Gastrocnemius medialis (tissue), 4 donors: Measurements from ENCODE around the gene TTC39B. TPM values are rescaled to one million over a fixed set of nuclear protein-coding genes. Genes with fewer than 3 reads are reported as not detected.

Experiments
- ATAC-seq, 2 donors: fragments of 150-250 bp; one replicate each; pipeline ENCODE4 v1.9.1; 2016
- DNase-seq, 2 donors: peaks; one replicate each; pipeline ENCODE4 v3.0.0-alpha.2; 2019
- H3K27ac ChIP-seq, 4 donors: fragments of 200-600 bp; sonication (generic); 1 replicate in 1 of 4; 2 replicates in 3 of 4; pipeline ENCODE4 v1.5.1; 2016 to 2018; ENCODE audit warnings: mild to moderate bottlenecking in 2 of 4, moderate library complexity in 1 of 4
- H3K27me3 ChIP-seq, 3 donors: fragments of 200-600 bp; sonication (generic) in 2 of 3; 1 replicate in 1 of 3; 2 replicates in 2 of 3; pipeline versions ENCODE4 v1.5.1 to v1.6.0; 2016 to 2019; ENCODE audit warnings: mild to moderate bottlenecking in 1 of 3, moderate library complexity in 1 of 3
- H3K36me3 ChIP-seq, 2 donors: fragments of 200-600 bp; sonication (generic) in 1 of 2; one replicate each; pipeline ENCODE4 v1.5.1; 2017 to 2018
- H3K4me1 ChIP-seq, 2 donors: fragments of 200-600 bp; sonication (generic) in 1 of 2; one replicate each; pipeline ENCODE4 v1.5.1; 2016 to 2017; ENCODE audit warnings: mild to moderate bottlenecking in 2 of 2
- H3K4me3 ChIP-seq, 4 donors: fragments of 200-600 bp; sonication (generic) in 3 of 4; 1 replicate in 1 of 4; 2 replicates in 3 of 4; pipeline ENCODE4 v1.5.1; 2016 to 2019; ENCODE audit warnings: mild to moderate bottlenecking in 2 of 4
- H3K9me3 ChIP-seq, 3 donors: fragments of 200-600 bp; sonication (generic) in 2 of 3; 1 replicate in 1 of 3; 2 replicates in 2 of 3; pipeline ENCODE4 v1.5.1; 2016 to 2019
- POLR2A ChIP-seq, 2 donors: fragments of 450-650 bp; IDR thresholded peaks; one replicate each; pipeline ENCODE4 v1.6.1; 2017; ENCODE audit warnings: antibody characterized with exemption in 2 of 2, mild to moderate bottlenecking in 2 of 2, moderate library complexity in 2 of 2
- in situ Hi-C, 4 donors: fragments of 200-750 bp; cut with MboI; loops; one replicate each; pipeline versions ENCODE4 v1.15.0 to v1.8.0; 2017; ENCODE audit warnings: low sequenced_read_pairs in 4 of 4
- intact Hi-C: fragments of 100-400 bp; cut with DNase I; formaldehyde crosslinking; loops from one replicate; pipeline ENCODE4 v1.15.1; 2023; ENCODE audit warnings: low total_unique reads
- total RNA-seq, 4 donors: library from RNA; depleted of rRNA; stranded (reverse); fragments of >200 nt; gene quantifications; one replicate each; pipeline versions ENCODE4 v1.1.0 to v1.2.3, GENCODE V29; 2016
- TF ChIP-seq, protein P1 (sequence below), 5 experiments: fragments of 450-650 bp in 3 of 5; fragments of 200-600 bp in 2 of 5; sonication (generic) in 2 of 5; IDR thresholded peaks in 4 of 5; conservative IDR thresholded peaks in 1 of 5; 1 replicate in 4 of 5; 2 replicates in 1 of 5; pipeline ENCODE4 v1.5.1; 2016 to 2019; ENCODE audit warnings: antibody characterized with exemption in 5 of 5, mild to moderate bottlenecking in 3 of 5, moderate library complexity in 3 of 5

Gene TTC39B
- total RNA-seq, 4 donors from 2014 or later = 1.8 to 6.9 (median 3.8) TPM

DNA sequence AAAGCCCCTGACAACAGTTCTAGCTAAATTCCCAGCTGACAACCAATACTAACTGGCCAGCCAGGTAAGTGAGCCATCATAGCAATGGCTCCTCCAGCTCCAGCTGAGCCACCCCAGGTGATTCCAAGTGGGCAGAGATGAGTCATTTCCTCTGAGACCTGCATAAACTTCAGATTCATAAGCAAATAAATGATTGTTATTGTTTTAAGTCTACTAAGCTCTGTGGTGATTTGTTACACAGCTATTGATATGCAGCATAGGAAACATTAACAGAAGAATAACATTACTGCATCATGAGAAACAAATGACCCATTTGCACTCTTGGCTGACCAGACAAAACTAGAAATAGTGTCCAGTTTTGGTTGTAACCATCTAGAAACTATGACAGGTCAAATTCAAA lies 60.3 kb downstream of the TTC39B start:
- Histone ChIP-seq H3K9me3 (no peaks in the 10 kb centered on the region), H3K4me1 (peaks cover 0 to 6% of the 10 kb centered on the region in 2 donors), H3K27me3 (no peaks in the 10 kb centered on the region), H3K4me3 (no peak overlapping the region), H3K36me3 (no peaks in the 10 kb centered on the region), H3K27ac (no peak overlapping the region)
- TF ChIP-seq, protein P1, sequence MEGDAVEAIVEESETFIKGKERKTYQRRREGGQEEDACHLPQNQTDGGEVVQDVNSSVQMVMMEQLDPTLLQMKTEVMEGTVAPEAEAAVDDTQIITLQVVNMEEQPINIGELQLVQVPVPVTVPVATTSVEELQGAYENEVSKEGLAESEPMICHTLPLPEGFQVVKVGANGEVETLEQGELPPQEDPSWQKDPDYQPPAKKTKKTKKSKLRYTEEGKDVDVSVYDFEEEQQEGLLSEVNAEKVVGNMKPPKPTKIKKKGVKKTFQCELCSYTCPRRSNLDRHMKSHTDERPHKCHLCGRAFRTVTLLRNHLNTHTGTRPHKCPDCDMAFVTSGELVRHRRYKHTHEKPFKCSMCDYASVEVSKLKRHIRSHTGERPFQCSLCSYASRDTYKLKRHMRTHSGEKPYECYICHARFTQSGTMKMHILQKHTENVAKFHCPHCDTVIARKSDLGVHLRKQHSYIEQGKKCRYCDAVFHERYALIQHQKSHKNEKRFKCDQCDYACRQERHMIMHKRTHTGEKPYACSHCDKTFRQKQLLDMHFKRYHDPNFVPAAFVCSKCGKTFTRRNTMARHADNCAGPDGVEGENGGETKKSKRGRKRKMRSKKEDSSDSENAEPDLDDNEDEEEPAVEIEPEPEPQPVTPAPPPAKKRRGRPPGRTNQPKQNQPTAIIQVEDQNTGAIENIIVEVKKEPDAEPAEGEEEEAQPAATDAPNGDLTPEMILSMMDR (IDR thresholded peaks at IDR 0.05 in 4 of 5, conservative IDR thresholded peaks at IDR 0.05 in 1 of 5) = no peak
- no peak for TF ChIP-seq POLR2A (IDR thresholded peaks at IDR 0.05)
- ATAC-seq (no peak), DNase-seq (no peak)
- in situ Hi-C loops (no loop called here), intact Hi-C loops (no loop called here)

DNA sequence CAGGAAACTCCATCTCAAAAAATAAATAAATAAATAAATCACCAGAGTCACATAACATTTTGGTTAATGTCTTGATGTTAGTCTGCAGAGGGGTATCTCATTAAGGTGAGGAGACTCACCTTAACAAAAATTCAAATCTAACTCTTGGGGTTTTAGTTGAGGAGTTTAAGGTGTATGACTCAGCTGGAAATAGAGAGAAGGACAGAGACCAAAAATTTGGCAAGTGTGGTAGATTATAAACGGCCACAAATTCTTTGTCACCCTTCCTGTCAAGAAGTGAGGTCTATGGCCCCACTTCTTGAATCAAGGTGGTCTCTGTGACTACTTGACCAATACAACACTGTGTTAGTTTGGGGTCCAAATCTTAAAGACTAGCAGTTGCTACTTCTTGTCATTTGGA lies 60.8 kb downstream of the TTC39B start:
- DNase-seq (no peak), ATAC-seq (no peak)
- Histone ChIP-seq H3K4me1 (peaks cover 0 to 6% of the 10 kb centered on the region in 2 donors), H3K27ac (no peak overlapping the region), H3K27me3 (no peaks in the 10 kb centered on the region), H3K9me3 (no peaks in the 10 kb centered on the region), H3K36me3 (no peaks in the 10 kb centered on the region), H3K4me3 (no peak overlapping the region)
- TF ChIP-seq POLR2A (IDR thresholded peaks at IDR 0.05) = no peak
- TF ChIP-seq, protein P1 (IDR thresholded peaks at IDR 0.05 in 4 of 5, conservative IDR thresholded peaks at IDR 0.05 in 1 of 5) = no peak
- in situ Hi-C loops (no loop called here), intact Hi-C loops (no loop called here)

DNA sequence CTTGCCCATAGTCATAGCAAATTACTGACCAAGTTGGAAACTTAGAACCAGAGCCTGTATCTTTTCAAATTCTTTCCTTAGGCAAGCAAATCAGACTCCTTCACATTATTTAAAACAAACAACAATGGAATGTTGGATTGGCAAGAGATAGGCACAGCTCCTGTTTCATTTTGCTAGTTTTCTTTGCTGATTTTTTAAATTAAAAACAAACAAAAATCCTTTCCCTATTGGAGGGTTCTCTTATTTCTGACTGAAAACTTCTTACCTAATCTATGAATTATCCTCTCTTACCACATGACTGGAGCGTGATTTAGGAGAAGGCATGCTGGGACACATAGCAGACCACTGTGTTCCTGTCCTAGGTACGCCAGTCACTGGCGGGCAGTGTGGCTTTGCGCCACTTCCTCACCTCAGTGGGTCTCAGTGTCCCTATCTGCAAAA lies 63.0 kb downstream of the TTC39B start:
- Histone ChIP-seq H3K27ac (no peak overlapping the region), H3K9me3 (no peaks in the 10 kb centered on the region), H3K36me3 (no peaks in the 10 kb centered on the region), H3K27me3 (no peaks in the 10 kb centered on the region), H3K4me1 (peaks cover 0 to 6% of the 10 kb centered on the region in 2 donors), H3K4me3 (no peak overlapping the region)
- DNase-seq (no peak), ATAC-seq (no peak)
- TF ChIP-seq, protein P1 (IDR thresholded peaks at IDR 0.05 in 4 of 5, conservative IDR thresholded peaks at IDR 0.05 in 1 of 5) = no peak
- no peak for TF ChIP-seq POLR2A (IDR thresholded peaks at IDR 0.05)
- intact Hi-C loops (no loop called here), in situ Hi-C loops (no loop called here)

DNA sequence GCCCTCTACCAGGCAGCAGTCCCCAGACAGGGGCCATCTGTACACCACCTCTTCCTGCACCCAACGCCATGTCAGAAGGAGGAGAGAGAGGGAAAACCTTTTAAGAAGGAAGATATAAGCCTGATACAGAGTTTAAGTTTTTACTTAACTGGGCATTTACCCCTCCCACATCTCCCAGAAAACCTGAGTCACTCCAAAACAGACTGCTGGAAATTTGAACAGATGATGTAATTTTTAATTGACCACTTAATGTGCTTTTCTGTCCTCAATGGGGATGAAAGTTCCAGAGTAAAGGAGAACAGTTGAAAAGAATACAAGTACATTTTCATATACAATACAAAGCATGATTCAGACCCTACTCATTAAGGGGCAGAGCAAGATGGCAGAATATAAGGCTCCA lies 63.9 kb downstream of the TTC39B start:
- H3K4me3 ChIP-seq = no peak overlapping the region
- H3K27me3 ChIP-seq = no peaks in the 10 kb centered on the region
- DNase-seq (no peak), ATAC-seq (no peak)
- intact Hi-C loops = no loop called here
- no peaks in the 10 kb centered on the region for H3K9me3 ChIP-seq
- no peak for TF ChIP-seq POLR2A (IDR thresholded peaks at IDR 0.05)
- TF ChIP-seq, protein P1 (IDR thresholded peaks at IDR 0.05 in 4 of 5, conservative IDR thresholded peaks at IDR 0.05 in 1 of 5) = no peak
- in situ Hi-C loops = no loop called here
- no peaks in the 10 kb centered on the region for H3K36me3 ChIP-seq
- H3K27ac ChIP-seq = no peak overlapping the region
- no peaks in the 10 kb centered on the region for H3K4me1 ChIP-seq

DNA sequence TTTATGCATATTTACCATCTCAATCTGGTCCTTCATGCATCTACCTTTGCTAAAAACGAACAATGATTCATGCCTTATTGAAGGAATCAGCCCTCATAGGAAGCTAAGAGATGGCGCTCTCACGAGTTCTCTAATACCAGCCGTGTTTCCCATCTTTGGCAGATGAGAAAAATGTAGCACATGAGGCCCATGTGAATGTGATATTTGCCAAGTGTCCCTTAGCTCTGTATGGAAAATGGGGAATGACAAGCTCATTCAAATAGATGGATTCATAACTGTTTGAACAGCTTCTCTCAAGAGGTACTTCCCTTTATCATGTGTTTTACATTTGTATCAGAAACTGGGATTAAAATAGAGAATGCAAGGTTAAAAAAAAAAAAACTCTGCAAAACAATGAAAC lies 66.1 kb downstream of the TTC39B start:
- Histone ChIP-seq H3K27me3 (no peaks in the 10 kb centered on the region), H3K27ac (no peak overlapping the region), H3K36me3 (no peaks in the 10 kb centered on the region), H3K4me1 (no peaks in the 10 kb centered on the region), H3K9me3 (no peaks in the 10 kb centered on the region), H3K4me3 (no peak overlapping the region)
- ATAC-seq (no peak), DNase-seq (no peak)
- intact Hi-C loops = no loop called here
- in situ Hi-C loops = no loop called here
- no peak for TF ChIP-seq POLR2A (IDR thresholded peaks at IDR 0.05)
- TF ChIP-seq, protein P1 (IDR thresholded peaks at IDR 0.05 in 4 of 5, conservative IDR thresholded peaks at IDR 0.05 in 1 of 5) = no peak
